Myometrial cell (primary cell): ENCODE data around the gene ZNF546. TPM values are rescaled to one million over a fixed set of nuclear protein-coding genes. Genes with fewer than 3 reads are reported as not detected.

ENCODE experiments used
- total RNA-seq: library from RNA; depleted of rRNA; stranded (reverse); fragments of >200 nt; gene quantifications from 2 replicates; pipeline ENCODE4 v1.2.3, GENCODE V29; 2015

Gene ZNF546
- 1.4 and 3.9 TPM in 2 replicates for total RNA-seq

DNA sequence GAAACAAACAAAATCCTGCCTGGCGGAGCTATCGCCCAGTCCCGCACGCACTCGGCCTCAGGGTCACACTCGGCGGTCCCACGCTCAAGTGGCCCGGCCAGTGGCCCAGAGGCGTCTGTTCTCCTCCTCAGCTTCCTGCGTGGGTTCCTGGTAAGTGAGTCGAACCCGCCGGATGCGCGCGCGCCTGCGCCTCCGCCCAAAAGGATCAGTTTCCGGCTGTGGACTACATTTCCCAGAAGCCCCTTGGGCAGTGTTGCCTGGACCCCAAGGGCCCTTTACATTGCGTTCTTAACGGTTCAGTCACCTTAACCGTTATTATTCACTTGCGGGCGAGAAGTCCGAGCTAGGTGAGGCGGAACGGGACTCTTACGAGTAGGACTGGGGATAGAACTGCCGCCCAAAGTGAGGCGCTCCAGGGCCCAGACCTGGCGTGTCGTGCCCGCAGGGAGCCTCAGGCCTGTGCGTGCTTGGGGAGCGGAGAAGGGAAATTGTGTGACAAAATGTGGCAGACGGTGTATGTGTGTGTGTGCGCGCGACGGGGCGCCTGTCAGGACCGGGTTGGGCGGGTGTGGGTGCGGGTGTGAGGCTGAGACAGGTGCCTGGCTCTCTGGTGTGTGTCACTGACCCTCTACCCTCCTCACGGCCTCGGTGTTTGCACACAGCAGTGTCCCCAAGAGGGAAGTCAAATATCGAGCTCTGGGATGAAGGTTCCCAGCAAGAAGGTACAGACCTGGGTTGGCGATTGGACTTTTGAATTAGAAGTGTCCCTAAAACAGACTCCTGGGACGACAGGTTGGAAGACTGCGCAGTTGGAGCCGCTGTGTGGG, at the start of gene ZNF546:
ZNF546 (plus strand) TSS at position 250 of the 827 bp plus-strand sequence. CDS start 1,267 bp downstream, outside the sequence.

DNA sequence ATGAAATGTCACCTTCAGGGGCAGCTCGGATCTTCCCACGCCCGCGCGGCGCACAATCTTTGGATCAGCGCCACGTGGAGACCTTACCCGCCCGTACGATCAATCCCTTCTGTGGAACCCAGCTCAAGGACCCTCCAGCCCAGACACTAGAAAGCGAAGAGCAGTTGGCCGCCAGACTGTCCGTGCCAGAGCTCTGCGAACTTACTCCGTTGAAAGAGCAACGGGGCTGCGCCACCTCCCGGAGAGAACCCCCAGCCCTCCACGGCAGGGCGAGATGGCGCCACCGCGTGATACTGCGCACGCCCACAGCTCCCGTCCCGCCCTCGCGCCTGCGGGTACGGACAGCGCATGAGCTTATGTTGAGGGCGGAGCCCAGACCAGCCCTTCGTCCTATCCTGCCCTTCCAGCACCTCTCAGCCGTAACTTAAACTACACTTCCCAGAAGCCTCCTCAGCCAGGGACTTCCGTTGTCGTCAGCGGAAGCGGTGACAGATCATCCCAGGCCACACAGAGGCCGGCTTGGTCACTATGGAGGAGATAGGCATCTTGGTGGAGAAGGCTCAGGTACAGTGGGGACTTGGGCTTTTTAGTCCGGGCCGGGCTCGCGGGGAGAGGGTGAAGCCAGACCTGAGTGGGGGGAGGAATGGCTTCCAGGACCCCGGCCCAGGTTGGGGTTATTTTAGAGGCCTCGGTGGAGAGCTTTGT, 26.0 kb upstream of the ZNF546 start, which contains the start of gene PSMC4:
PSMC4 (plus strand) TSS at position 491 of the 705 bp plus-strand sequence; CDS start at position 529, 38 bp downstream.

DNA sequence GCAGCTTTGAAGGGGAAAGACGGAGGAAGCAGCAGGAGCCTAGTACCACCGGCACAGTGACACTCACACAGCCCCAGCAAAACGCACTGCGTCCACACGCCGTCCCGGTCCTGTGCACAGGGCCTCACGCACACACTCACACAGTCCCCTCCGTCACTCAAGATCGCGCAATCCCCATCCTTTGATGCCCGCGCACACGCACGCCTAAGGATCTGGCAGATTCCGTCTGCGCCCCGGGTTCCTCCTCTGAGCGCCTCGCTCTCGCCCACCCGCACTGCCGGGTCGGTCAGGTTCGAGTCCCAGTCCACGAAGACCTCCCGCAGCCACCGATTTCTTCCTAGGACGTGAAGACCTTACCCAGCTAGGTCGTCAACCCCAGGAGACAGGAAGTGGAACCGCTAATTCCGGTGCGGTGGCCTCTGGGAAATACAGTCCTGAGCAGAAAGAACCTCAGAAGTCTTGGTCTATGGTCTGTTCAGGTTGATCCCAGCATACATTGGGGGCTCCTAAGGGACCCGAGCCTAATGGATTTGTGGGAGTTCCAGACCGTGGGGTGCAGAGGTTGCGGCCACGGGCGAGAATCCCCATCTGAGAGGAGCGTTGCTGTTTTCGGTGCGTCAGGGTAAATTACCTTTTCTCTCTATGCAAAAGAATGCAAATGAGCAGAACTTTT, 59.1 kb downstream of the ZNF546 start, which contains the start of gene ZNF780B:
ZNF780B (minus strand) TSS at position 400 of the 673 bp plus-strand sequence. CDS start 5,899 bp downstream, outside the sequence.

Other genes starting within 250 kb of the ZNF546 start
- not detected in 2 replicates for gene LEUTX, start 218.2 kb upstream of the ZNF546 start, total RNA-seq
- gene DYRK1B, start 162.9 kb upstream of the ZNF546 start, total RNA-seq: 14.5 and 15.3 TPM in 2 replicates
- 131 and 144 TPM in 2 replicates for gene FBL, start 150.7 kb upstream of the ZNF546 start, total RNA-seq
- not detected in 2 replicates for gene FCGBP, start 62.4 kb upstream of the ZNF546 start, total RNA-seq
- gene PSMC4, start 25.9 kb upstream of the ZNF546 start, total RNA-seq: 154 and 171 TPM in 2 replicates
- gene ZNF780B, start 59.2 kb downstream of the ZNF546 start, total RNA-seq: 1.4 and 6.9 TPM in 2 replicates
- gene ZNF780A, start 93.9 kb downstream of the ZNF546 start, total RNA-seq: 2.3 and 16.0 TPM in 2 replicates
- 6.0 and 10.4 TPM in 2 replicates for gene MAP3K10, start 194.4 kb downstream of the ZNF546 start, total RNA-seq
- gene TTC9B, start 221.3 kb downstream of the ZNF546 start, total RNA-seq: not detected in 2 replicates
- gene CCNP, start 229.6 kb downstream of the ZNF546 start, total RNA-seq: not detected in 2 replicates